DOHH2 (cell line): ENCODE results near the gene IMPG1.

ENCODE experiments used
- CTCF ChIP-seq: fragments of 200-600 bp; sonication (generic); IDR thresholded peaks from one replicate; pipeline ENCODE4 v1.5.1; 2014; ENCODE audit warnings: antibody characterized with exemption, mild to moderate bottlenecking, low read depth, low read length; ENCODE audit not compliant: poor library complexity, severe bottlenecking
- EZH2phosphoT487 ChIP-seq: fragments of 200-600 bp; sonication (generic); IDR thresholded peaks from 2 replicates; pipeline ENCODE4 v1.6.1; 2017; ENCODE audit warnings: borderline replicate concordance, mild to moderate bottlenecking, antibody characterized with exemption, low read length, moderate library complexity, mixed read lengths

GRCh38 chr6:75932067-75932466 lies 140.4 kb downstream of the IMPG1 start:
- TF ChIP-seq CTCF, result peak; percentile 69
- TF ChIP-seq EZH2phosphoT487, result no peak
